ENCODE results near the gene GTF3C5. TPM values are rescaled to one million over a fixed set of nuclear protein-coding genes. Genes with fewer than 3 reads are reported as not detected.
A peak's percentile ranks its signal among the peaks of the same experiment; 100 is the strongest.
"Not testable (repeated sequence)": the region's sequence is repeated elsewhere in the genome, so short reads cannot be mapped to it uniquely, and the experiment has no call there.

GTF3C5 gene
- total RNA-seq, 1 donor from 2014 or later = 32.3 TPM

DNA sequence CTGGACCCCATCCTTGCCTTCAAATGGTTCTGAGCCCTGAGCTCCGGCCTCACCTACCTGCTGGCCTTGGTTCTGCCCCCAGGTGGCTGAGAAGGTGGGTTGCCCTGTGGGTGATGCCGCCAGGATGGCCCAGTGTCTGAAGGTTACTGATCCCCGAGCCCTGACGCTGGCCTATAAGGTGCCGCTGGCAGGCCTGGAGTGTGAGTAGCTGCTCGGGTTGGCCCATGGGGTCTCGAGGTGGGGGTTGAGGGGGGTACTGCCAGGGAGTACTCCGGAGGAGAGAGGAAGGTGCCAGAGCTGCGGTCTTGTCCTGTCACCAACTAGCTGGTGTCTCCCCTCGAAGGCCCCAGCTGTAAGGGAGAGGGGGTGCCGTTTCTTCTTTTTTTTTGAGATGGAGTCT, 36.2 kb downstream of the GTF3C5 start:
- DNase-seq (ENCODE audit: low spot score) = no peak

DNA sequence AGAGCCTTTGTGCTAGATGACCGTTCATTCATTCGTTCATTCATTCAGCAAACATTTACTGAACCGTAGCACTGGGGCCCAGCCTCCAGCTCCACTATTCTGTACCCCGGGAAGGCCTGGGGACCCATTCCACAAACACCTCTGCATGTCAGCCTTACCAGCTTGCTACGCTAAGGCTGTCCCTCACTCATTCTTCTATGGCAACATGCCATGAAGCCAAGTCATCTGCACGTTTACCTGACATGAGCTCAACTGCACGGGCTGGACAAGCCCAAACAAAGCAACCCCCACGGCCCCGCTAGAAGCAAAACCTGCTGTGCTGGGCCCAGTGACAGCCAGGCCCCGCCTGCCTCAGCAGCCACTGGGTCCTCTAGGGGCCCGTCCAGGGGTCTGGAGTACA, 37.0 kb downstream of the GTF3C5 start:
- no peak for DNase-seq (ENCODE audit: low spot score)

DNA sequence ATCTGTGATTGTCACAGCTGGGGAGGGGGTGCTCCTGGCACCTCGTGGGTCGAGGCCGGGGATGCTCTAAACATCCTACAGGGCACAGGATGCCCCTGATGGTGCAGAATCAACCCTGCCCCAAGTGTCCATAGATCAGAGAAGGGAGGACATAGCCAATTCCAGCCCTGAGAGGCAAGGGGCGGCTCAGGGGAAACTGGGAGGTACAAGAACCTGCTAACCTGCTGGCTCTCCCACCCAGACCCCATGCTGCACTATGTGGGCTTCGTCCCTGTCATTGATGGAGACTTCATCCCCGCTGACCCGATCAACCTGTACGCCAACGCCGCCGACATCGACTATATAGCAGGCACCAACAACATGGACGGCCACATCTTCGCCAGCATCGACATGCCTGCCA, 37.6 kb downstream of the GTF3C5 start:
- DNase-seq (ENCODE audit: low spot score) = not testable (repeated sequence)

DNA sequence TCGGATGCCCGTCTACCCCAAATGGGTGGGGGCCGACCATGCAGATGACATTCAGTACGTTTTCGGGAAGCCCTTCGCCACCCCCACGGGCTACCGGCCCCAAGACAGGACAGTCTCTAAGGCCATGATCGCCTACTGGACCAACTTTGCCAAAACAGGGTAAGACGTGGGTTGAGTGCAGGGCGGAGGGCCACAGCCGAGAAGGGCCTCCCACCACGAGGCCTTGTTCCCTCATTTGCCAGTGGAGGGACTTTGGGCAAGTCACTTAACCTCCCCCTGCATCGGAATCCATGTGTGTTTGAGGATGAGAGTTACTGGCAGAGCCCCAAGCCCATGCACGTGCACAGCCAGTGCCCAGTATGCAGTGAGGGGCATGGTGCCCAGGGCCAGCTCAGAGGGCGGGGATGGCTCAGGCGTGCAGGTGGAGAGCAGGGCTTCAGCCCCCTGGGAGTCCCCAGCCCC, 39.7 kb downstream of the GTF3C5 start:
- DNase-seq (ENCODE audit: low spot score) = not testable (repeated sequence)

DNA sequence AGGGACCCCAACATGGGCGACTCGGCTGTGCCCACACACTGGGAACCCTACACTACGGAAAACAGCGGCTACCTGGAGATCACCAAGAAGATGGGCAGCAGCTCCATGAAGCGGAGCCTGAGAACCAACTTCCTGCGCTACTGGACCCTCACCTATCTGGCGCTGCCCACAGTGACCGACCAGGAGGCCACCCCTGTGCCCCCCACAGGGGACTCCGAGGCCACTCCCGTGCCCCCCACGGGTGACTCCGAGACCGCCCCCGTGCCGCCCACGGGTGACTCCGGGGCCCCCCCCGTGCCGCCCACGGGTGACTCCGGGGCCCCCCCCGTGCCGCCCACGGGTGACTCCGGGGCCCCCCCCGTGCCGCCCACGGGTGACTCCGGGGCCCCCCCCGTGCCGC, 40.2 kb downstream of the GTF3C5 start:
- not testable (repeated sequence) for DNase-seq (ENCODE audit: low spot score)

DNA sequence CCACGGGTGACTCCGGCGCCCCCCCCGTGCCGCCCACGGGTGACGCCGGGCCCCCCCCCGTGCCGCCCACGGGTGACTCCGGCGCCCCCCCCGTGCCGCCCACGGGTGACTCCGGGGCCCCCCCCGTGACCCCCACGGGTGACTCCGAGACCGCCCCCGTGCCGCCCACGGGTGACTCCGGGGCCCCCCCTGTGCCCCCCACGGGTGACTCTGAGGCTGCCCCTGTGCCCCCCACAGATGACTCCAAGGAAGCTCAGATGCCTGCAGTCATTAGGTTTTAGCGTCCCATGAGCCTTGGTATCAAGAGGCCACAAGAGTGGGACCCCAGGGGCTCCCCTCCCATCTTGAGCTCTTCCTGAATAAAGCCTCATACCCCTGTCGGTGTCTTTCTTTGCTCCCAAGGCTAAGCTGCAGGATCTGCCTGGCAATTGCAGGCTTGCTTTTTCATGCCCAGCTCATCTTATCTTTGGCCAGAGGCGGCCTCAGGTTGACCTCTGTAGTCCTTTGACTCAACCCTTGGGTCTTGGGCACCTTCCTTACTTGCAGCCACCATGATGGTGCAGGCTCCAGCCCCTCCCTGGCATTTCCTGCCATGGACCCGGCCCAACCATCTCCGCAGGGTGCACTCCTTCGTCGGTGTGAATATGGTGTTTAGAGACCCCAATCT, 40.8 kb downstream of the GTF3C5 start:
- no peak for DNase-seq (ENCODE audit: low spot score)

DNA sequence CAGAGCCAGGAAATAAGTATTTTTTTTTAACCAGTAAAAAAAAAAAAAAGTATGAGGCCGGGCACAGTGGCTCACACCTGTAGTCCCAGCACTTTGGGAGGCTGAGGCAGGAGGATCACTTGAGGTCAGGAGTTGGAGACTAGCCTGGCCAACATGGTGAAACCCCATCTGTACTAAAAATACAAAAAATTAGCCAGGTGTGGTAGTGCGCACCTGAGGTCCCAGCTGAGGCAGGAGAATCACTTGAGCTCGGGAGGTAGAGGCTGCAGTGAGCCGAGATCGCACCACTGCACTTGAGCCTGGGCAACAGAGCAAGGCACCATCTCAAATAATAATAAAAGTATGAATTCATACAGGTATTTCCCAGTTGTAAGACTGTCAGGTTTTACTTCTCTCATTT, 41.4 kb downstream of the GTF3C5 start:
- not testable (repeated sequence) for DNase-seq (ENCODE audit: low spot score)

DNA sequence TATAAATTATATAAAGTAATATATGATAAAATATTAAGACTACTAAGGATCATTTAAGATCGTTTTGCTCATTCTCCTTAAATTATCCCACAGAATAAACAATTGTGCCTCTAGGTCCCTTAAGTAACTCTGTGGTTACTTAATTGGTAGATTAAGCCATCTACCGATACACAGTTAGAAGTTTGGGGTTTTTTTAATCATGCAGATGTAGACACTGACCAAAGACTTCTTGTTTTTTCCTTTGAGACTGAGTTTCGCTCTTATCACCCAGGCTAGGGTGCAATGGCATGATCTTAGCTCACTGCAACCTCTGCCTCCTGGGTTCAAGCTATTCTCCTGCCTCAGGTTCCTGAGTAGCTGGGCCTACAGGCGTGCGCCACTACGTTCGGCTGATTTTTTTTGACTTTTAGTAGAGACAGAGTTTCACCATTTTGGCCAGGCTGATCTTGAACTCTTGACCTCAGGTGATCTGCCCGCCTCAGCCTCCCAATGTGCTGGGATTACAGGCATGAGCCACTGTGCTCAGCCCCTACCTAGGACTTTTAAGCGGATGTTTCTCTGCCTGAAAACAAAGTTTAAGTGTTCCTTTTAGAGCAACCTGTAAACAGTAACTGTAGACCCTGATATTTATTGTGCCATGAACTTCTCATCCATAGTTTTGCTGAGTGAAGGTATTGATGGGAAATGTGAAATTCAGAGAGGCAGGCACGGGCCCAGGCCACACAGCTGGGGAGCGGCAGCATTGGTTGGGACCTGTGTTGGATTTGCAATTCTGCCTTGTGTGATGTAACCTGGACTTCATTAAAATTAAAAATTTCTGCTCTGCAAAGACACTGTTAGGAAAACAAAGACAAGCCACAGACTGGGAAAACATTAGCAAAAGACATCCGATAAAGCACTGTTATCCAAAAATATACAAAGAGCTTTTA, 42.6 kb downstream of the GTF3C5 start:
- DNase-seq (ENCODE audit: low spot score) = no peak

DNA sequence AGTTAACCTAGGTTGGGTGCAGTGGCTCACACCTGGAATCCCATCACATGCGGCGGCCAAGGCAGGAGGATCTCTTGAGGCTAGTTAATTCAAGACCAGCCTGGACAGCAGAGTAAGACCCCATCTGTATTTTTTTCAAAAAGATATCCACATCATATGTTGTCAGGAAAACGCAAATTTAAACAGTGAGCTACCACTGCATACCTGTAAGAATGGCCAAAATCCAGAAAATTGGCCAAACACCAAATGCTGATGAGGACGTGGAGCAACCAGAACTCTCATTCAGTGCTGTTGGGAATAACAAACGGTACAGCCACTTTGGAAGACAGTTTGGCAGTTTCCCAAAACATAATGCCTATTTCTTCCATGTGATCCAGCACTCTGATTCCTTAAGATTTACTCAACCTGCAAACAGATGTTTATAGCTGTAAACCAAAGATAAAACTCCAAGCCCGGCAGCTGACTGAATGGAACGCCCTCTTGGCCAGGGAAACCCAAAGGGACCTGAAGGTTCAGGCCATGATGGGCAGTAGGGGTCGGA, 43.4 kb downstream of the GTF3C5 start:
- DNase-seq (ENCODE audit: low spot score) = no peak

DNA sequence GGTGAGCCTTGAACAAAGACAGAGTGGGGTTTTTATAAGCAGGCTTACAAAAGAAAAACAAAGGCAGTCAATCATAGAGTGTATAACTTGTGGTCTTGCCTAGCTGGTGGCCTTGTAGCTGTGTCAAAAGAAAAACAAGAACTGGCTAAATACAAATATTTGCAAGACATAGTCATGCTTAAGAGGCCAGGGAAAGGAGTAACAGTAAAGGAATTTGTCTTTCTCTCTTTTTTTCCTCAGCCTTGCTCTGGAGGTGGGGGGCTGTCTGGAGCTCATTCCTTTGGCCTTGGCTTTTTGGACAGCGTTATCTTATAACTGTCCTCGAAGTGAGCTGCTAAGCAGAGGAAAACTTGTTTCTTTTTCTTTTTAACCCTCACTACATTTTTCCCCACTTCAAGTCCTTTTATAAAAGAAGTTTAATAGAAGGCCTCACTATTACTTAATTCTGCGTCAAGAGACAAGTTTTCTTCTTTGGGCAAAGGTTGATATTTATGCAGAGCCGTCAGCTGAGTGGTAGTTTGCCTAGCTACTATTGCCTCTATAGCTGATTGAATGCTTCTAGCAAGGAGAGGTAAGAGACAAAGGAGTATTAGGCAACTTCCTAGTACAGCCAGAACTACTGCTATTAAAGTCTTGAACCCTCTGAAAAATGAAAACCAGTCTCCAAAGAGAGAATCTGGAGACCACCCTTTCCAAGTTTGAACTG, 45.3 kb downstream of the GTF3C5 start:
- DNase-seq (ENCODE audit: low spot score) = no peak

DNA sequence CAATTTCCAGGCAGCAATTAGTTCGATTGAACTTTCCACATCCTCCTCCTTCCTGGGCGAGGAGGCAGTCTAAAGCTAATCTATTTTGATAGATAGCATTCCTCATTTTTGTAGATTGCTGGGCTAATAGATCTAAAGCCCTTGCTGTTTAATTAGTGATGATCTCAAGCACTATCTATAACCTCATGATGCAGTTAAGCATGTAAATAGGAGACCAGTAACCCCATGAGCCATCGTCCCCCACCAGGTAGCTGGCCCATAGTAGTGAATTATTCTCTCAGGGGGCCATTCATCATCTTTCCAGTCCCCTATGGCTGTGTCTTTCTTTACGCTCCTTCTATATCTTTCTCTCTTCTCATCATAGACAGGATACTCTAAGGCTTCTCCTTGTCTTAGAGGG, 45.9 kb downstream of the GTF3C5 start:
- no peak for DNase-seq (ENCODE audit: low spot score)

DNA sequence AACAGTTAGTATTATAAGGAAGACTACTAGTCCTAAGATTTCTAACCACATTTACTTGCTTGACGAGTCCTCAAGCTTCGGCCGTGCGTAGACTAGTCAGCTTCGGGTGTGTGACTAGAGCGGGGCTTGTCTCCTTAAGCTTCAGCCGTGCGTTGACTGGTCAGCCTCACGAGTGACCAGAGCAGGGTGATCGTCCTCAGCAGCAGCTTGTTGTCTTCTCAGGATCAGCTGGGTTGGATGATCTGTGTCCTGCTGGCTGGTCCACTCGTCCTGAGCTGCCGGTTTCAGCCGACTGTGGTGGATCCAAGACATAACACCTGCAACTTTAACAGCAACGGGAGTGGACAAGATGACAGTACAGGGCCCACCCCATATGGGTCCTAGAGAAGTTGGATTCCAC, 47.7 kb downstream of the GTF3C5 start:
- DNase-seq (ENCODE audit: low spot score) = no peak

DNA sequence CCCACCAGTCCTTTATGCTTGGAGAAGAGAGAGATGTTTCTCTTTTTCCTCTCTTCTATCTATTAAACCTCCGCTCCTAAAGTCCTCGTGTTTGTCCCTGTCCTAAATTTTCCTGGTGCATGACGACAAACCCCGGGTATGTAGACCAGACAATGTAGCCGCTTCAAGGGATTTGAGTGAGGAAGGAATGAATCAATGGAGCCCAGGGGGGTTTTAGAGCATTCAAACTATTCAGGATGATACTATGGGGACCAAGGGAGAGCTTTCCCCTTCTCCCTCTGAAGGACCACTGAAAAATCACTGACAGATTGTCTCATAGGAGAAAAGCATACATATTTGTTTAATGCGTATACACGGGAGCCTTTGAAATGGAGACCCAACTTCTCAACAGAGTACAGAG, 49.4 kb downstream of the GTF3C5 start:
- no peak for DNase-seq (ENCODE audit: low spot score)

DNA sequence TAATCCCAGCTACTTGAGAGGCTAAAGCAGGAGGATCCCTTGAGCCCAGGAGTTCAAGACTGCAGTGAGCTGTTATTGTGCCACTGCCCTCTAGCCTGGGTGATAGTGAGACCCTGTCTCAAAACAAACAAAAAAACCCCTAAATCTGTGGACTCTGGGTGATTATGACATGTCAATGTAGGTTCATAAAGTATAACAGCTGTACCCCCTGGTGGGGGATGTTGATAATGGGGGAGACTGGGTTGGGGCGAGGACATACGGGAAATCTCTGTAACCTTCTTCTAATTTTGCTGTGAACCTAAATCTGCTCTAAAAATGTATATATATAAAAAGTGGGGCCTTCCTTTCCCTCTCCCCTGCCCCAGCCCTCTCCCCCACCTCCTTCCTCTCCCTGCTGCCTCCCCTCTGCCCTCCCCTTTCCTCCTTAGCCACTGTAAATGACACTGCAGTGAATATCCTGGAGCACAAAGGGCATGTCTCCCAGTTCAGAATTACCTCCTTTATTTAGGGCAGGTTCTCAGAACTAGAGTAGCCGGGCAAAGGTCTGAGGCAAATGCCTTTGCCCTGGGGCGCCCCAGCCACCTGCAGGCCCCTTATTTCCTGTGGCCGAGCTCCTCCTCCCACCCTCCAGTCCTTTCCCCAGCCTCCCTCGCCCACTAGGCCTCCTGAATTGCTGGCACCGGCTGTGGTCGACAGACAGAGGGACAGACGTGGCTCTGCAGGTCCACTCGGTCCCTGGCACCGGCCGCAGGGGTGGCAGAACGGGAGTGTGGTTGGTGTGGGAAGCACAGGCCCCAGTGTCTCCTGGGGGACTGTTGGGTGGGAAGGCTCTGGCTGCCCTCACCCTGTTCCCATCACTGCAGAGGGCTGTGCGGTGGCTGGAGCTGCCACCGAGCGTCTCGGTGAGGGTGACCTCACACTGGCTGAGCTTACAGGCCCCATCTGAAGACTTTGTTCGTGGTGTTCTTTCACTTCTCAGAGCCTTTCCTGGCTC, 50.3 kb downstream of the GTF3C5 start:
- DNase-seq (ENCODE audit: low spot score) = not testable (repeated sequence)

DNA sequence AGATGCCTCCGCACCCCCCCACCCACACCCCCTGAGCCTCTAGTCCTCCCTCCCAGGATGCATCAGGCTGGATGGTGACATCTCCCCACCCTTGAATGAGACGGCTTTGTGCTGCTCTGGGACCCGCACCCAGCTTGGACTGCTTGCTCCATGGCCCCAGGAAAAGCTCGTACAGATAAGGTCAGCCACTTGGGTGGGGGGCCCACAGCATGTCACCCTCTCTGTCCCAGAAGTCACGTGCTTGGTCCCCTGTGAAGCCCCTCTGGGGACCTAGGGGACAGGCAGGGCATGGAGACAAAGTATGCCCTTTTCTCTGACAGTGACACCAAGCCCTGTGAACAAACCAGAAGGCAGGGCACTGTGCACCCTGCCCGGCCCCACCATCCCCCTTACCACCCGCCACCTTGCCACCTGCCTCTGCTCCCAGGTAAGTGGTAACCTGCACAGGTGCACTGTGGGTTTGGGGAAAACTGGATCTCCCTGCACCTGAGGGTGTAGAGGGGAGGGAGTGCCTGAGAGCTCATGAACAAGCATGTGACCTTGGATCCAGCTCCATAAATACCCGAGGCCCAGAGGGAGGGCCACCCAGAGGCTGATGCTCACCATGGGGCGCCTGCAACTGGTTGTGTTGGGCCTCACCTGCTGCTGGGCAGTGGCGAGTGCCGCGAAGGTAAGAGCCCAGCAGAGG, 51.3 kb downstream of the GTF3C5 start:
- peak; percentile 82 for DNase-seq (ENCODE audit: low spot score)

DNA sequence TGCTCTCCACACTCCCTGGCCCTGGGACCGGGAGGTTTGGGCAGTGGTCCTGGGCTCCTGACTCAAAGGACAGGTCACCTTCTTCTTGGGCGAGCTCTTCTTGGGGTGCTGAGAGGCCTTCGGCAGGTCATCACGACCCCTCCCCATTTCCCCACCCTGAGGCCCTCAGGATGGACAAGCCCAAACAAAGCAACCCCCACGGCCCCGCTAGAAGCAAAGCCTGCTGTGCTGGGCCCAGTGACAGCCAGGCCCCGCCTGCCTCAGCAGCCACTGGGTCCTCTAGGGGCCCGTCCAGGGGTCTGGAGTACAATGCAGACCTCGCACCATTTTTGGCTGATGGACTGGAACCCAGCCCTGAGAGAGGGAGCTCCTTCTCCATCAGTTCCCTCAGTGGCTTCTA, 52.9 kb downstream of the GTF3C5 start:
- DNase-seq (ENCODE audit: low spot score) = not testable (repeated sequence)

DNA sequence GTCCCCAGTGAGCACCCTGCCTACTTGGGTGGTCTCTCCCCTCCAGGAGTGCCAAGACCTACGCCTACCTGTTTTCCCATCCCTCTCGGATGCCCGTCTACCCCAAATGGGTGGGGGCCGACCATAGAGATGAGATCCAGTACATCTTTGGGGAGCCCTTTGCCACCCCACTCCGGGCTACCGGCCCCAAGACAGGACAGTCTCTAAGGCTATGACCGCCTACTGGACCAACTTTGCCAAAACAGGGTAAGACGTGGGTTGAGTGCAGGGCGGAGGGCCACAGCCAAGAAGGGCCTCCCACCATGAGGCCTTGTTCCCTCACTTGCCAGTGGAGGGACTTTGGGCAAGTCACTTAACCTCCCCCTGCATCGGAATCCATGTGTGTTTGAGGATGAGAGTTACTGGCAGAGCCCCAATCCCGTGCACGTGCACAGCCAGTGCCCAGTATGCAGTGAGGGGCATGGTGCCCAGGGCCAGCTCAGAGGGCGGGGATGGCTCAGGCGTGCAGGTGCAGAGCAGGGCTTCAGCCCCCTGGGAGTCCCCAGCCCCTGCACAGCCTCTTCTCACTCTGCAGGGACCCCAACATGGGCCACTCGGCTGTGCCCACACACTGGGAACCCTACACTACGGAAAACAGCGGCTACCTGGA, 55.5 kb downstream of the GTF3C5 start:
- not testable (repeated sequence) for DNase-seq (ENCODE audit: low spot score)

DNA sequence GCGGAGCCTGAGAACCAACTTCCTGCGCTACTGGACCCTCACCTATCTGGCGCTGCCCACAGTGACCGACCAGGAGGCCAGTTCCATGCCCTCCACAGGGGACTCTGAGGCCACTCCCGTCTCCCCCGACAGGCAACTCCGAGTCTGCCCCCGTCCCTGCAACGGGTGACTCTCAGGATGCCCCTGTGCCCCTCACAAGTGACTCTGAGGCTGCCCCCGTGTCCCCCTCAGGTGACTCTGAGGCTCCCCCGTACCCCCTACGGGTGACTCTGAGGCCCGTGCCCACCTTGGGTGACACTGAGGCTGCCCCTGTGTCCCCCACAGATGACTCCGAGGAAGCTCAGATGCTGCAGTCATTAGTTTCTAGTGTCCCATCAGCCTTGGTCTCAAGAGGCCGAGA, 56.1 kb downstream of the GTF3C5 start:
- no peak for DNase-seq (ENCODE audit: low spot score)
